T-helper 1 cell treated with Interleukin-12 subunit alpha and Interleukin-12 subunit beta and Interleukin-4 antibody, amounts not matched to agents 30 ng/mL and 1 ng/mL, for 36 hours (primary cell): ENCODE data around the gene DEFB131B. TPM values are rescaled to one million over a fixed set of nuclear protein-coding genes. Genes with fewer than 3 reads are reported as not detected.
"Not testable (repeated sequence)": the region's sequence is repeated elsewhere in the genome, so short reads cannot be mapped to it uniquely, and the experiment has no call there.

ENCODE experiments used
- intact Hi-C: fragments of 100-400 bp; cut with micrococcal nuclease; formaldehyde crosslinking; loops from one replicate; pipeline ENCODE4 v1.15.1; 2024
- total RNA-seq: library from RNA; stranded (reverse); gene quantifications from 2 replicates; pipeline ENCODE4 v1.2.3, GENCODE V29; 2022

Gene DEFB131B, protein sequence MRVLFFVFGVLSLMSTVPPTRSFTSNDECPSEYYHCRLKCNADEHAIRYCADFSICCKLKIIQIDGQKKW
- total RNA-seq, result not detected in 2 replicates

DNA sequence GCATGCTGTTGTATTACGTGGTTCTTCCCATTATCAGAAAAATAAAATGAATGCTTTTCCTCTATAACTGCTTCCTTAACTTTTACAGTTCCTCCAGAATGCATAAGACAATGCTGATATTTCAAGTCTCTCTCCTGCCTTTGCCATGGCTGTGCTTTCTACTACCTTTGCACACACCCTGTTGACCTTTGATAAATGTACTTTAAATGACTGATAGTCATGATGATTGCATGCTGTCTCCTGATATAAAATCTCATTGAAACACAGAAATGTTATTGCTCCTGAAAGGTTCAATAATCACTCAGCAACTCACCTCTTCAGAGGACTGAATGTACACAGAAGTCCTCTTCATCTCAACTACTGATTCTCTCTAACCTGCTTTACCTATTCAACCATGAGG is at the start of gene DEFB131B:
DEFB131B (plus strand) TSS at position 395 of the 400 bp plus-strand sequence; CDS start at position 395, 0 bp downstream.
- intact Hi-C loops, result not testable (repeated sequence)

DNA sequence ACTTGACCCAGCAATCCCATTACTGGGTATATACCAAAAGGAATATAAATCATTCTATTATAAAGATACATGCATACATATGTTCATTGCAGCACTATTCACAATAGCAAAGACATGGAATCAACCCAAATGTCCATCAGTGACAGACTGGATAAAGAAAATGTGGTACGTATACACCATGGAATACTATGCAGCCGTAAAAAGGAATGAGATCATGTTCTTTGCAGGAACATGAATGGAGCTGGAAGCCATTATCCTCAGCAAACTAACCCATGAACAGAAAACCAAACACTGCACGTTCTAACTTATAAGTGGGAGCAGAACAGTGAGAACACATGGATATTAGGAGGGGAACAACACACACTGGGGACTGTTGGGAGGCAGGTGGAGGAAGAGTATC is 49.0 kb upstream of the DEFB131B start:
- intact Hi-C loops, result not testable (repeated sequence)

DNA sequence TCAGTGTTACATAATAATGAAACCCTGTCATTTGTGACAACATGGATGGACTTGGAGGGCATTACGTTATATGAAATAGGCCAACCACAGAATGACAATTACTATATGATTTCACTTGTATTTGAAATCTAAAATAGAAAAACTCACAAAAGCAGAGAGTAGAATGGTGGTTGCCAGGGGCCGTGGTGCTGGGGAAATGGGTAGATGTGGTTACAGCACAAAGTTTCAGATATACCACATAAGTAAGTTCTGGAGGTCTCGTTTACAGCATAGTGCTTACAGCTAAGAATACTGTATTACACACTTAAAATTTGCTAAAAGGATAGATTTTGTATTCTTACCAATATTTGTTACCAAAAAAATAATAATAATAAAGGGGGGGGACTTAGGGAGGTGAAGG is 48.6 kb upstream of the DEFB131B start:
- intact Hi-C loops, result not testable (repeated sequence)

DNA sequence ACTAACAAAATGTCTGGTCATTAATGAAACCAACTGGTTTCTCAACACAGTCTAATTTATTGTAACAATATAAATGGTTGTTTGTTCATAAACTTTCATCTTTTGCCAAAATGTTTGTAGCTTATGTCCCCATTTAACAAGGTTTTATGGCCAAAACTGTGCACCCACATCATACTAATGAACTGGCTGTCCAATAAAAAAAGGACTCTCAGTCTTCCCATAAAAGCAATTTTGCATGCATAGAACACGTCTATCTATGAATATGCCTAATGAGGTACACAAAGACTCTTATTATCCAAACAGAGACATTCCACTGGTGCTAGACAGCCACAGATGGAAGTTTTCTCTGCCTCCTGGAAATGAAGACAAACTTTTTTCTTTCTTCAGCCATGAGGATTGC is 45.4 kb upstream of the DEFB131B start, which contains the start of gene DEFB108B:
DEFB108B (plus strand) TSS at position 390 of the 400 bp plus-strand sequence; CDS start at position 390, 0 bp downstream.
- intact Hi-C loops, result not testable (repeated sequence)

DNA sequence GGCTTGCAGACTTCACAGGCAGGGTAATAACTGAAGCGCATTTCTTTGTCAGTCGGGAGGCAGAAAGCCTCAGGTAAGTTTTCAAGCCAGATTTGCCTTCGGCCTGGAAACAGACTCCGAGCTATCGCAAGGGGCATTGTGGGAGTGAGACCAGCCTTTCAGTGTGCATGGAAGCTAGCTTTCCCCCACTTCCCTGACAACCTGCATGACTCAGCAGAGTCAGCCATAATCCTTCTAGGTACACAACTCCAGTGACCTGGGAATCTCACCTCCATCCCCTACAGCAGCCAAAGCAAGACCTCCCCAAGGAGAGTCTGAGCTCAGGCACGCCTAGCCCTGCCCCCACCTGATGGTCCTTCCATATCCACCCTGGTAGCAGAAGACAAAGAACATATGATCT is 35.5 kb upstream of the DEFB131B start:
- intact Hi-C loops, result not testable (repeated sequence)

DNA sequence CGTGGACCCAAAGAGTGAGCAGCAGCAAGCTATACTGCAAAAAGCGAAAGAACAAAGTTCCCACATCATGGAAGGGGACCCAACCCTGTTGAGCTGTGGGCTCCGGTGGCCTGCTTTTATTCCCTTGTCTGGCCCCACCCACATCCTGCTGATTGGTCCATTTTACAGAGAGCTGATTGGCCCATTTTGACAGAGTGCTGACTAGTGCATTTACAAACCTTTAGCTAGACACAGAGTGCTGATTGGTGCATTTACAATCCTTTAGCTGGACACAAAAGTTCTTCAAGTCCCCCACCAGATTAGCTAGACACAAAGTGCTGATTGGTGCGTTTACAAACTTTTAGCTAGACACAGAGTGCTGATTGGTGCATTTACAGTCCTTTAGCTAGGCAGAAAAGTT is 34.9 kb upstream of the DEFB131B start:
- intact Hi-C loops, result not testable (repeated sequence)

DNA sequence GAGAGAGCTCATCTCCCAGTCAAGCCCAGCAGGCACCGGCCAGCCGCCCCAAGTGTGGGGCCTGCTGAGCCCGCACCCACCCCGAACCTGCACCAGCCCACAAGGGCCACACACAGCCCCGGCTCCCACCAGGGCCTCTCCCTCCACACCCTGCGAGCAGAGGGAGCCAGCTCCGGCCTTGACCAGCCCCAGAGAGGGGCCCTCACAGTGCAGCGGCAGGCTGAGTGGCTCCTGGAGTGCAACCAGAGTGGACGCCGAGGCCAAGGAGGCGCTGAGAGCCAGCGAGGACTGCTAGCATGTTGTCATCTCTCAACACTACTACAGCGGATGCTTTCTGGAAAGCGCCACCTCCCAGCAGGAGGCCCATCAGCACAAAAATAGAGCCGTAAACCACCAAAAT is 34.4 kb upstream of the DEFB131B start:
- intact Hi-C loops, result no loop called here

DNA sequence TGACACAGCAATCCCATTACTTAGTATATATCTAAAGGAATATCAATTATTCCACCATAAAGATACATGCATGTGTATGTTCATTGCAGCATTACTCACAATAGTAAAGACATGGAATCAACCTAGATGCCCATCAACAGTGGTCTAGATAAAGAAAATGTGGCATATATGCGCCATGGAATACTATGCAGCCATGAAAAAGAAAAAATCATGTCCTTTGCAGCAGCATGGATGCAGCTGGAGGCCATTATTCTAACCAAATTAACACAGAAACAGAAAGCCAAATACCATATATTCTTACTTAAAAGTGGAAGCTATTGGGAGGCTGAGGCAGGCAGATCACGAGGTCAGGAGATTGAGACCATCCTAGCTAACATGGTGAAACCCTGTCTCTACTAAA is 24.4 kb upstream of the DEFB131B start:
- intact Hi-C loops, result not testable (repeated sequence)

DNA sequence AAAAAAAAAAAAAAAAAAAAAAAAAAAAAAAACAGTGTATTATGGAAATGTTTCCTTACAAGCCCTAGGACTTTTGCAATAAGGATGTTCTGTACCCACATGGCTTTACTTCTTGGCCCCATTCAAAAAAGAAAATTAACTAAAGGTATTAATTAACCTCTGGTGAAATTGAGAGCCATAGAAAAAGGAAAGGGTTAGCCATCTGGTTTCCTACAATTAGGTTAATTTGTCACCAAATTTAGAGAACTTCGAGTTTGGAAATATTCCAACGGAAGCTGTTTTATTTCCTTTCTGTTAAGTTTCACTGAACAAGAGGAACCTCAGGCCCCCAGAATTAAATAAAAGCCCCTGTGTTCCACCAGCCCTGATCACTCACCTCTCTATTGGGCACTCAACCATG is 22.4 kb upstream of the DEFB131B start:
- intact Hi-C loops, result not testable (repeated sequence)

DNA sequence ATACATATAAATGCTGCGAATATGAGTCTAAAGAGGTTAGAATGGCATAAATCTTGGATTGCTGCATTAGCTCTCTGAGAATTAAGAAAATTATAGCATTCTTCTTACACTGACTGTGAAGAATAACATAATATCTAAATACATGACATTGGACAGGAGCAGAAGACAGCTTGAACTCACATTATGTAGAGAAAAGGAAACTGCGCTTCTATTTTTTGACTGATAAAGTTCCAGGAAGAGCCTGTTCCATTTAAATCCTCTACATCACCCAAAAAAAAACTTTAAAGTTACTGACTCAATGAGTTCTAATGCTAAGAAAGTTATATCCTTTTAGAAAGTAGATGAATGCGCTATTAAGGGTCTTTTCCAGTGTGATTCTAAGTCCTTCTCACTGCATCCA is 17.4 kb upstream of the DEFB131B start:
- intact Hi-C loops, result not testable (repeated sequence)

DNA sequence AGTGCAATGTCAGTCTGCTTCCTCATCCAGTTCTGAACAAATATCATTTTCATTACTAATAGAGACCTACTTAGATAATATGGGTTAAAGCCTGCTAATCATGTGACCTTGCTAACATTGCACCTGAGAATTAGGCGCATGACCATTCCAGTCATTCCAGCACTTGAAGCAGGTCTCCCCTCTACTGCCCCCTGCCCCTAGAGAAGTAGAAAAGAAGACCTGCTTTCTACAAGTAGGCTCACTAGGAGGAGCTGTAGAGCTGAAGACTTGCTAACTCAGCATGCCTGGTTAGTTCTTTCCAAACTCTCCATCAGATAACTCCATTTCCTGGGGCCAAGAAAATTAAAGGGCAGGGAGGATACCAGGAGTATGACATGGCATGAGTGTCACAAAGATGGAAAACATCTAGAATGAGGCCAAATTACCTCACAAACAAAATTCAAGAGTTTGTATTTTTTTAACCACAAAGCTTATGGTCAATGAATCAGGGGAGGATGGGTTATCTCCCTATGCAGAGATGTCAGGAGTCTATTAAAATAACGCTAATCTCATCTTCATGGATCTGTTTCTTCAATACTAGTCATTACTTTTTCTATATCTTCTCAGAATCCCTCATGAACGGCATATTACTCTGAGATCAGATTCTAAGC is 14.2 kb upstream of the DEFB131B start:
- intact Hi-C loops, result loop anchor here (2.0 kb wide), 1 partner anchor 71 kb away; no protein-coding TSS in a partner anchor

DNA sequence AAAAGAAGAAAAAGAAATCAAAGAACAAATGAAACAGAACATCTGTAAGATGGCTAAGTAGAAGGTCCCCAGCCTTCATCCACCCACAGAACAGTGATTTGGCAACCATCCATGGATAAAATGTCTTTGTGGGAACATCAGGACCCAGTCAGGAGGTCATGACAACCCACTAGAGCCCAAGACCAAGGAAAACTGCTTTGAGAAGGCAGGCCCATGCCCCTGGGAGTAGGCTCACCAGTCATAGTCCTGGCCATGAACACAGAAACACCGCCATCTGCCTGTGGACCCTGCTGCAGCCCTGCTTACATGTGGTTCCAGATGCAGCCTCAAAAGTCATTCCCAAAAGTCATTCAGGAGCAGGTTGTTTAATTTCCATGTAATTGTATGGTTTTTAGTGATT is 11.0 kb upstream of the DEFB131B start:
- intact Hi-C loops, result not testable (repeated sequence)

DNA sequence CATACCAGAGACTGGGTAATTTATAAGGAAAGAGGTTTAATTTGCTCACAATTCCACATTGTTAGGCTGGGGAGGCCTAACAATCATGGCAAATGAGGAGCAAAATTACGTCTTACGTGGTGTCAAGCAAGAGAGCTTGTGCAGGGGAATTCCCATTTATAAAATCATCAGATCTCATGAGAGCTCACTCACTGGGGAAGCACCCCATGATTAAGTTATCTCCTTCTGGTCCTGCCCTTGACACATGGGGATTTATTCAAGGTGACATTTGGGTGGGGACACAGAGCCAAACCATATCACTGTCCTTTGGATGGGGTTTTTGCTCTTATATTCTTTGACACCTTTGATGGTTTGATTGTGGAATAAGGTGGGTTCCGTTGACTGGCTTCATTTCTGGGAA is 8.3 kb upstream of the DEFB131B start:
- intact Hi-C loops, result not testable (repeated sequence)

DNA sequence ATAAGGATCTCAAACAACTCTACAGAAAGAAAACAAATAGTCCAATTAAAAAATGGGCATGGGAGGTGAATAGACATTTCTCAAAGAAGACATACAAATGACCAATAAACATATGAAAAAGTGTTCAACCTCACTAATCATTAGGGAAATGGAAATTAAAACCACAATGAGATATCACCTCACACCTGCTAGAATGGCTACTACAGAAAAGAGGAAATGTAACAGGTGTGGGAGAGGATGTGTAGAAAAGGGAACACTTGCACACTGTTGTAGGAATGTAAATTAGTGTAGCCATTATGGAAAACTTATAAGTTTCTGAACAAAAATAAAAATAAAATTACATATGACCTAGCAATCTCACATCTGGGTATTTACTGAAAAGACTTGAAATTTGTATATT is 7.6 kb upstream of the DEFB131B start:
- intact Hi-C loops, result not testable (repeated sequence)

DNA sequence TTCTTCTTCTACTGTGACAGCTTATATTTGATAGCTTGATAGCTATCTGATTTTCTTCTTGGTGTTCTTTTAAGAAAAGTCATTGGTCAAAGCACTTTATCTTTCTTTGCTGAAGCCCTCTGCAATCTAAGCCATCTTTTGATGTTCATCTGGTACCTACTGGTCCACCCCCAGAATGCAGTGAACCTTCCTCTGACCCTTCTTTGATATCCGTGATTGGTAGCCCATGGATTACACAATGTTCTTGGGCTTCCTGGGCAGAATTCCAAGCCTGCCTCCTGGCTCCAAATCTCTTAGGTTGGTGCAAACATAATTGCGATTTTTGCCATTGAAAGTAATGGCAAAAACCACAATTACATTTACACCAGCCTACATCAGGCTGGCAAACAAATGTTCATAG is 2.0 kb upstream of the DEFB131B start:
- intact Hi-C loops, result not testable (repeated sequence)

DNA sequence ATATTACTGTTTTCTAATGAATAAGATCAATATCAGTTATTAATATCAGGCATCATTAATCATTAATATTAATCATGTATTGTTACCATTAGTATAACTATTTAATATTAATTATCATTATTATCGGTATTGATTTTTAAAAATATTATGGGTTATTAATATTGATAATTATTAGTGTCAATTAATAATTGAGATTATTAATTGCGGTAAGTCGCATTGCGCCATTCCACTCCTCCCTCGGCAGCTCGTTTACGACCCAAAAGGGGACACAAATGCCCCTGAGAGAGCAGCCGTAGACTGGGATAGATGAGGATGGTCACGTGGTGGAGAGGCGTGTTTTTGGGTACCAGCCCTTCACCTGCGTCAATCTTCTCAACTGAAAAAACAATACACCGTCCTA is 7.6 kb downstream of the DEFB131B start:
- intact Hi-C loops, result not testable (repeated sequence)

DNA sequence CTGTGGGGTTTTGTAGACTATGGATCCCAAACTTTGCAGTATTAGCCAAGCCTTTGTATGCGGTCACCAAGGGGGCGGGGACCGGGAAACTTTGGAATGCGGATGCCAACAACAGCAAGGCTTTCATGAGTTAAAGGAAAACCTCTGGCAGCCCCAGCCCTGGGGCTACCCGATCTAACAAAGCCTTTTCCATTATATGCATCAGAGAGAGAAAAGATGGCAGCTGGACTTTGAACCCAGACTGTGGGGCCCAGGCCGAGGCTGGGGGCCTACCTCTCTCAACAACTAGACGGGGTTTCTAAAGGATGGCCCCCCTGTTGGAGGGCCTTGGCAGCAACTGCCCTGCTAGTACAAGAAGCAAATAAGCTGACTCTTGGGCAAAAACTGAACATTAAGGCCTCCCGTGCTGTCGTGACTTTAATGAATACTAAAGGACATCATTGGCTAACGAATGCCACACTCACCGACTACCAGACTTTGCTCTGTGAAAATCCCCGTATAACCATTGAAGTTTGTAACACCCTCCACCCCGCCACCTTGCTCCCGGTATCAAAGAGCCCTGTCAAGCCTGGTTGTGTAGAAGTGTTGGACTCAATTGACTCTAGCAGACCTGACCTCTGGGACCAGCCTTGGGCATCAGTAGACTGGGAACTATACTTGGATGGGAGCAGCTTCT is 10.2 kb downstream of the DEFB131B start:
- intact Hi-C loops, result not testable (repeated sequence)

DNA sequence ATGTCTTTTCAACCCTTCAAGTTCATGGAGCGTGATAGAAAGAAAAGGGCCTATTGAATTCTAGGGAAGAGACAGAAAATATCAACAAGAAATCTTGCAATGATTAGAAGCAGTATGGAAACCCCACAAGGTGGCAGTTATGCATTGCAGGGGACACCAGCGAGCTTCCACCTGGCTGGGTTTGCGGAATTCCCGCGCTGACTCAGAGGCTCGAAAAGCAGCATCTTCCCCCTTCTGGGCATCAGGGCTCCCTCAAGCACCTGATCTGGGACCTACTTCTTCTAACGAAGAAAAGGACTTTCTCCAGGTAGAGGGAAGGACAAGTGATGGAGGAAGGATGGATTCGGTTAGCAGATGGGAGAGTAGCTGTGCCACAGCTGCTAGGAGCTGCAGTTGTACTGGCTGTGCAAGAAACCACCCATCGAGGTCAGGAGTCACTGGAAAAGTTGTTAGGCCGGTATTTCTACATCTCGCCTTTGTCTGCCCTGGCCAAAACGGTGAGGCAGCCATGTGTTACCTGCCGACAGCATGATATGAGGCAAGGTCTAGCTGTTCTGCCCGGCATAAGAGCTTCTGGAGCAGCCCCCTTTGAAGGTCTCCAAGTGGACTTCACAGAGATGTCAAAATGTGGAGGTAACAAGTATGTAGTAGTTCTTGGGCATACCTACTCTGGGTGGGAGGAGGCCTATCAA is 11.1 kb downstream of the DEFB131B start:
- intact Hi-C loops, result not testable (repeated sequence)

DNA sequence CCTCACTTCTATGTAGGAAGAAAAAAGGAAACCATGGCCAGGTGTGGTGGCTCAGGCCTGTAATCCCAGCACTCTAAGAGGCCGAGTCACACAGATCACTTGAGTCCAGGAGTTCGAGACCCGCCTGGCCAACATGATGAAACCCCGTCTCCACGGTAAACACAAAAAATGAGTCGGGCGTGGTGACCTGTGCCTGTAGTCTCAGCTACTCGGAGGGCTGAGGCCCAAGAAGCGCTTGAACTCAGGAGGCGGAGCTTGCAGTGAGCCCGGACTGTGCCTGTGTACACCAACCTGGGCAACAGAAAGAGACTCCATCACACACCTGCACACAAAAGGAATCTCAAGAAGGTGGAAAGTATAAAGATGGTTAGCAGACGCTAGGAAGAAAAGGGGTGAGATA is 17.7 kb downstream of the DEFB131B start:
- intact Hi-C loops, result no loop called here

DNA sequence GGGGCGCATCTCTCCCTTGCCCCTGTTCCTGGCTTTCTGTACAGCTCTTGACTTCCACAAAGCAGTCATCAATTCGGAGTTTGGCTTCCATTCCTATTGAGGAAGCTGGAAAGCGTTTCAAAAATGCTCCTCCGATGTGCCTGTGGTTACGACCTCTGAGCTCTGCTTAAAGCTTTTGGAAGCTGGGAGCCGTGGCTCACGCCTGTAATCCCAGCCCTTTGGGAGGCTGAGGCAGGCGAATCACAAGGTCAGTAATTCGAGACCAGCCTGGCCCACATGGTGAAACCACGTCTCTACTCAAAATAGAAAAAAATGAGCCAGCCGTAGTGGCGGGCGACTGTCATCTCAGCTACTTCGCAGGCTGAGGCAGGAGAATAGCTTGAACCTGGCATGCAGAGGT is 22.9 kb downstream of the DEFB131B start:
- intact Hi-C loops, result not testable (repeated sequence)

DNA sequence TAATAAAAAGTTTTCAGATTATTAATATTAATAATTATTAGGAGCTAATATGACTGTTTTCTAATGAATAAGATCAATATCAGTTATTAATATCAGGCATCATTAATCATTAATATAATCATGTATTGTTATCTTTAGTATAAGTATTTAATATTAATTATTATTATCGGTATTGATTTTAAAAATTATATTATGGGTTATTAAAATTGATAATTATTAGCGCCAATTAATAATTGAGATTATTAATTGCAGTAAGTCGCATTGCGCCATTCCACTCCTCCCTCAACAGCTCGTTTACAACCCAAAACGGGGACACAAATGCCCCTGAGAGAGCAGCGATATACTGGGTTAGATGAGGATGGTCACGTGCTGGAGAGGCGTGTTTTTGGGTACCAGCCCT is 30.0 kb downstream of the DEFB131B start:
- intact Hi-C loops, result no loop called here

DNA sequence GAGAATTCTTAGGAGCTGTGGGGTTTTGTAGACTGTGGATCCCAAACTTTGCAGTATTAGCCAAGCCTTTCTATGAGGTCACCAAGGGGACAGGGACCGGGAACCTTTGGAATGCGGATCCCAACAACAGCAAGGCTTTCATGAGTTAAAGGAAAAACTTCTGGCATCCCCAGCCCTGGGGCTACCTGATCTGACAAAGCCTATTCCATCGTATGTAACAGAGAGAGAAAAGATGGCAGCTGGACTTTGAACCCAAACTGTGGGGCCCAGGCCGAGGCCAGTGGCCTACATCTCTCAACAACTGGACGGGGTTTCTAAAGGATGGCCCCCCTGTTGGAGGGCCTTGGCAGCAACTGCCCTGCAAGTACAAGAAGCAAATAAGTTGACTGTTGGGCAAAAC is 32.5 kb downstream of the DEFB131B start:
- intact Hi-C loops, result not testable (repeated sequence)
